NCI-H82 (cell line): ENCODE results near the gene UBALD2.

Experiments used
- DNase-seq: peaks from one replicate; lab custom pipeline; 2025; lab: John Stamatoyannopoulos, UW

The UBALD2 gene

GRCh38 chr17:76318586-76318985 is 53.4 kb downstream of the UBALD2 start:
- DNase-seq: no peak
